Dedifferentiated amniotic fluid mesenchymal stem cell (primary cell): ENCODE results near the gene CCDC83.
"Not testable (repeated sequence)": the region's sequence is repeated elsewhere in the genome, so short reads cannot be mapped to it uniquely, and the experiment has no call there.

ENCODE experiments used
- DNase-seq: peaks from one replicate; pipeline ENCODE4 v3.0.0-alpha.2; 2016; ENCODE audit errors: extremely low spot score

CCDC83 gene

DNA sequence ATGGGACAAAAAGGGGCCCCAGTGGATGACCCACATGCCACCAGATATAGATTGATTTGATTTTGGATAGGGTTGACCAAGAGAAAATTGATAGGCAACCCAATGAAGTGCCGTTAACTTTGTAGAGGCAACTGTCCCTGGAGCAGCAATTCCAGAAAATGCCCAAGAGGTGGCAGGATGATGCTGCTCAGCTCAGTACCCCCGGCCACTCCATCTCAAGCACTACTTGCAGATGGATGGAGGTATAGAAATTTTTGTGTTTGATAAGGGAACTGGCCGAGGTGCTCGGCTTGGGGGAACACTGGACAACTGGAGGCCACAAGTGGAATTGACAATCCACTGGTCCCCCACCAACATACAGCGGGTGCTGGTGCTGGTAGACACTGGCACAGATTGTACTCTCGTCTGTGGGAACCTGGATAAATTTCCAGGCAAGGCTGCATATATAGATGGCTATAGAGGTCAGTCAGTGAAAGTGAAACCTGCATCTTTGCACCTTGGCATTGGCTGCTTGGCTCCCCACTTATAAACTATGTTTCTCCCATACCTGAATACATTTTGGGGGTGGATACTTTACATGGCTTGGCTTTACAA lies 86.3 kb downstream of the CCDC83 start:
- DNase-seq = peak; percentile 60

DNA sequence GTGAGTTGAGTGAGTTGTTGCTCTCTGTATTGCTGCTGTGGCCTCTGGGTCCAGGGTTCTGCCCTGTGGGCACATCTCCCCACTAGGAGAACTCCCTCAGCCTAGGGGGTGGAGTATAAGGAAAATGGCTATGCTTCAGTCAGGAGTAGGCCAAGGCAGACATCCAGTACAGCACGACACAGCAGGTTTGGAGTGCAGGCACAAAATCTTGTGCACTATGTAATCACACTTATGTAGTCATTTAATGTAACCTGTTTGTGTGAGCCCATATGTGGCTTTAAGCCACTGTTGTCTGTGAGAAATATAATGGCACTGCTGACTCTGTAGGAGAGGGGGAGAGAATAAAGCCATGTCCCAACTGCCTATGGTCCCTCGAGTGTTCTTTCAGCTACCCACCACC lies 90.1 kb downstream of the CCDC83 start:
- DNase-seq = no peak

DNA sequence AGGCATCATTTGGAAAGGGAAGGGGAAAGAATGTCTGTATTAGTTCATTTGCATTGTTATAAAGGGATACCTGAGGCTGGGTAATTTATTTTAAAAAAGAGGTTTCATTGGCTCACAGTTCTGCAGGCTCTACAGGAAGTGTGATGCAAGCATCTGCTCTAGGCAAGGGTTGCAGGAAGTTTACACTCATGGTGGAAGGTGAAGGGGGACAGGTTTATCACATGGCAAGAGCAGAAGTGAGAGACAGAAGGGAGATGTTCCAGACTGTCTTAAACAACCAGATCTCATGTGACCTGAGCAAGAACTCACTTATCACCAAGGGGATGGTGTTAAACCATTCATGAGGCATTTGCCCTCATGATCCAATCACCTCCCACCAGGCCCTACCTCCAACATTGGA lies 90.6 kb downstream of the CCDC83 start:
- no peak for DNase-seq

DNA sequence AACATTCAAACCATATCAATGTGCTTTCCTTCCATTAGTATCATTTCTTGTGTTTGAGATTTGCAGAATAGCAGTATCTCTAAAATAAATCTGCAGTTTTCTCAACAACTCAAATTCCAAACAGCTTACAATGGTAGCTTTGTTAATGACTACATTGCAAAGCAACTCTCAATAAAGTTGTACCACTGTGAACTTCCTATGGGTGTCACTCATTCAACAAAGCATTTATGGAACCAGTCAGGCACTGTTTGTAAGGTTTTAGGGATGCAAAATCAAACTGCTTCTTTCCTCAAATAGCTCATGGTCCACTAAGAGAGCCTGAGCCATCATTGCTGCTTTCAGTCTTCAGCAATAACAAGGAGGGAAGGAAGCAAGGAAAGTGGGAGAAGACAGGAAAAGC lies 91.0 kb downstream of the CCDC83 start:
- no peak for DNase-seq

DNA sequence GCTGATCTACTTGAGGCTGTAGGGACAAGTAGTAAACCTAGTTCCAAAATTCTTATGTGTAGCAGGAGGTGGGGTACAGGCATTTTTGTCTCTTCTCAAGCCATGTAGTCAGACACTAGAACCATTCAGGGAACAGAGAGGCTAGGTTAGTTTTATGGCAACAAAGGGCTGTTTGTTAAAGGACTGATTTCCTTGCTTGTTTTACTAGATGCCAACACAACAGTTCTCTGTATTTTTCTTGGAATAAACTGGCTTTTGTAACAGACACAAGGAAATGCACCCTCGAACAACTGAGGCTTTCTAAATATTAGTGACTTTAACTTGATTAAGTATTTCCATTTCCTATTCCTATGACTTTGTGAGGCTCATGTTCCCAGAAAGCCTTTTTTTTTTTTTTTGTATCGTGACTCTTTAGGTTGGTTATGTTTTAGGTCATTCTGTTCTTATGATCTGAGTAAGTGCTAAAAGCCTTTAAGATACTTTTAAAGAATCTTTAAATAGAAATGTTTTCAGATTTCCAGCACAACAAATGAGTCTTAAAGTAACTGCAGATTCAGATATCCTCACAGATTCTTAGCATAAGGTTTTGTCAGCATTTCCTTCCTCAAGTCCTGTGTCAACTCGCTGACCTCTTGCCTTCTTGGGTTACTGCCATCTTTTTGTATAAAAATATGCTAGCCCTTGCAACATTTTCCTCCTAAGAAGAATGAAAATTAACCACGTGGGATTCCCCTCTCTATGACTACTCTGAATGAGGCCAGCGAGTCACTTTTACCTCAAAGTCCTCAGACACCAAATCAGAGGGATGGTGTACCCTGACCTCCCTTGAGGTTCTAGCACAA lies 92.5 kb downstream of the CCDC83 start:
- peak; percentile 72 for DNase-seq

DNA sequence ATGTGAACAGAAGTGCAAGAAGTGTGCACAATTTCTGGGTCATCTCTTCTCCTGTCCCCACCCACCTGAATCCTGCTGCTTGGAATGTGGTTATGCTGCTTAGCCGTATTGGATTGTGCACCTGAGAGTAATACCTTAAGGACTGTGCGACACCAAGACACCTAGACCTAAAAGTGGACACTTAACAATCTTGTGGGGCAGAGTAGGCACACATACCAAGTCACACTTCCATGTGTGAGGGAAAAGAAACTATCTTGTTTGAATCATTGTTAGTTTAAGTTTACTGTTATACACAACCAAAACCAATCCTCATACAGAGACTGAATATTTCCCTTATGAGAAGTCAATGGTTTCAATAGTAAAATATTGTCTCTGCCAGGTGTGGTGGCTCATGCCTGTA lies 93.7 kb downstream of the CCDC83 start:
- DNase-seq = no peak

DNA sequence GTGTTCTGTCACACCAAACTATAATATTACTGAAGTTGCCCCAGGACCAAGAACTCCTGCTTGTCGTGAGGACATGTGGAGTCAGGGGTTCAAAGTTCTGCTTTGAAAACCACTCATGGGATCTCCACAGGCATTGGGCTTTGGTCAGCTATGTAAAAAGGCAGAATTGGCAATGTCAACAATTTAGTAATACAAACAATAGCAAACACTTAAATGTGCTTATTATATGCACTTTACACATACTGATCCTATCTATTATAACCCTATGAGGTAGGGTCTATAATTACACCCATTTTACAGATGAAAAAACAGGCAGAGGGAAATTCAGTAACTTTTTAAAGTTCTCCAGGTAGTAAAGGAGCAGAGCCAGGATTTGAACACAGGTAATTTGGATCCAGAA lies 94.6 kb downstream of the CCDC83 start:
- no peak for DNase-seq

DNA sequence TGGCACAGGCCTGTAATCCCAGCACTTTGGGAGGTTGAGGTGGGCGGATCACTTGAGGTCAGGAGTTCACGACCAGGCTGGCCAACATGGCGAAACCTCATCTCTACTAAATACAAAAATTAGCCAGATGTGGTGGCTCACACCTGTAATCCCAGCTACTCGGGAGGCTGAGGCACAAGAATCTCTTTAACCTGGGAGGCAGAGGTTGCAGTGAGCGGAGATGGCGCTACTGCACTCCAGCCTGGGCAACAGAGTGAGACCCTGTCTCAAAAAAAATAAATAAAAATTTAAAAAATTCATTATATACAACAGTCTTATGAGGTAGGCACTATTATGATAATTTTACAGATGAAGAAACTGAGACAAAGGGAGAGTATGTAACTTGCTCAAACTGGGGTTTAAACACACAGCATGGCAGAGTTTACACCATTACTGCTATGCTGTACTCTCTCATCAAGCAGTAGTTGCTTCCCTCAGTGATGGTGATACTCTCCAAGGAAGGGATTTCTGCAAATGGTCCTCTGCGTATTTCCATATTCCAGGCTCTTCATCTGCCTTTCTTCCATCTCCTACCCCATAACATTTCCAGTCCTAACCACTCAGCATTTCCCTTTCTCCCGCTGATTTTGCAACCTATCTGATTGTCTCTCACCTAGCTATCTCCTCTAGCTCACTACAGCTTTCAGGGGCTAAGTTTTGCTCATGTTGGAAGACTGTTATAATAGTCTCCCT lies 95.3 kb downstream of the CCDC83 start:
- no peak for DNase-seq

DNA sequence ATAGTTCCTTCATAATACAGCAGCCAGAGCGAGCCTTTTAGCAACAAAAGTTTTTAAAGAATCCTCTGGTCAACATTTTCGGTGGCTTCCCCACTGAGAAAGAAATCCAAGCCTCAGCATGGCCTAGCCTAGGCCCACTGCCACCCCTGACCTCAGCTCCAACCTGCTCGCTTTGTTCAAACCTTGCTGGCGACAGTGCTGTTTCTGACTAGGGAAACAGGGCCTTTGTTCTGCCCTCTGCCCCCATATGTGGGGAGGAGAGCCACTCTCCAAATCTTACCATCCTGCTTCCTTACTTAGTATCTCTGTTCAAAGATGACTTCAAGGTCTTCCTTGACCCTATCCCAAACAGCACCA lies 95.8 kb downstream of the CCDC83 start:
- DNase-seq = no peak

DNA sequence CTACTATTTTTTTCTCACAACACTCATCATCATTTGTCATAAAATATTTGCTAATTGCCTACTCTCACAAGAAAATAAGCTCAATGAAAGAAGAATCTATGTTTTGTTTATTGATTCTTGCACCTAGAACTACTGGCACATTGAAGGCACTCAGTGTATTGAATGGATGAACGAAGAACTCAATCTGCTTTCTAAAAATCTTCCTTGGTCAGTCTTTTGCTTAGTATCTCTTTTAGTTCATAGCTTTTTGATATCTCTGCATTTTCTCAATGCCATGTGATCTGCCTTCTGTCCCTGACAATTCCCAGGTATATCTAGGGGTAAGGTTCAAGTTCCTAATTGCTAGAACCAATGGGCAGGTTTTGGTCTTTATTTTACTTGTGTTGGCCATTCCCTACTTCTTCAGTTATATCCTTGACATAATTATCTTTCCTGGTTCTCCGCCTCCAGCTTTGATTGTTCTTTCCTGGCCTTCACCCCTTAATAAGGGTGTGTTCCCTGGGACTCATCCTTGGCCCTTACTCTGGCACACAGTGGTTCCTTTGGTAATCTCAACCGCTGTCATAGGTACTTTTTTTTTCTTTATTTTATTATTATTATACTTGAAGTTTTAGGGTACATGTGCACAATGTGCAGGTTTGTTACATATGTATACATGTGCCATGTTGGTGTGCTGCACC lies 96.4 kb downstream of the CCDC83 start:
- DNase-seq = no peak

DNA sequence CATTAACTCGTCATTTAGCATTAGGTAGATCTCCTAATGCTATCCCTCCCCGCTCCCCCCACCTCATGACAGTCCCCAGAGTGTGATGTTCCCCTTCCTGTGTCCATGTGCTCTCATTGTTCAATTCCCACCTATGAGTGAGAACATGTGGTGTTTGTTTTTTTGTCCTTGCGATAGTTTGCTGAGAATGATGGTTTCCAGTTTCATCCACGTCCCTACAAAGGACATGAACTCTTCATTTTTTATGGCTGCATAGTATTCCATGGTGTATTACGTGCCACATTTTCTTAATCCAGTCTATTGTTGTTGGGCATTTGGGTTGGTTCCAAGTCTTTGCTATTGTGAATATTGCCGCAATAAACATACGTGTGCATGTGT lies 96.9 kb downstream of the CCDC83 start:
- DNase-seq = not testable (repeated sequence)

DNA sequence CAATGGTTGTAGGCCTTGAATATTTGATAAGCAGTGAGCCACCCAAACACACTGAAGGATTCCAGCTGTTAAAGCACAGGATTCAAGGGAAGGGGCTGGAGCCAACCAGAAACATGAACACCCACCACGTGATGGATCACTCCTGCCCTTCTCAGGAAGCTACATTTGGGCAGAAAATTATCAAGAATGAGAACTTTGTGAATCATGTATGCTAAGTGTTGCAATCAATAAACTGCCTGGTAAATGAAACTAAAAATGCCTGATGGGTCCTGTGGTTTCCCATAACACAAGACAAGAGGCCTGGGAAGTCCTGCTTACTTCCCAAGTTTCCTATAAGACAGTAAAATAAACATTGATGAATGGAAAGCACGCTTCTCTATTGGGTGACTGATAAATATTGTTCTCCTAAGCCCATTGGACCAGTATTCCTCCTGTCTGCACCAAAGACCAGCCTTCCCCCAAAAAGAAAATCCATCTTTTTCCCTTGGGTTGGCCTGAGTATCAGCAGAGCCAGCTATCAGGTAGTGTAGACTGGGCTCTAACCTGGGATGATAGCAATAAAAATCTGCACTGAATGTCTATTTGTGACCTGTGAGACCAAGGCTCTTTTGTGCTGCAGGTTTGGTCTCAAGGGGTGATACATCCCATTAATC lies 98.4 kb downstream of the CCDC83 start:
- DNase-seq = no peak

DNA sequence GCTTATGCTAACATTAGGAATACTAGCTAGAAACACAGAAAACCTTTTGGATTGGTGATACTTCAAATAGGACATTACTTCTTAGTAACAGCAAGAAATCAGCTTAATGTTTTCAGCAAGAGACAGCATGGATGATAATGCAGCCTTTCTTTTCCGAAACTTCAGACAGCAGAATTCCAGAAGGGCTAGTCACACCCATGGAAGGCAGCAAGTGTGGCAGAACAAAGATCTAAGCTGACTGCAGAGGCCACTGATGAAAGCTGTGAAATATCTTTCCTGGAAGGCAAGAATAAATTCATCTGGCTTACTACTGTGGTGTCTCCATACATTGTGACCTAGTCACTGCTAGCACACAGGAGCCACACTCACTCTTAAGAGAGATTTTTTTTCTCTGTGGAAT lies 100.3 kb downstream of the CCDC83 start:
- peak; percentile 52 for DNase-seq

DNA sequence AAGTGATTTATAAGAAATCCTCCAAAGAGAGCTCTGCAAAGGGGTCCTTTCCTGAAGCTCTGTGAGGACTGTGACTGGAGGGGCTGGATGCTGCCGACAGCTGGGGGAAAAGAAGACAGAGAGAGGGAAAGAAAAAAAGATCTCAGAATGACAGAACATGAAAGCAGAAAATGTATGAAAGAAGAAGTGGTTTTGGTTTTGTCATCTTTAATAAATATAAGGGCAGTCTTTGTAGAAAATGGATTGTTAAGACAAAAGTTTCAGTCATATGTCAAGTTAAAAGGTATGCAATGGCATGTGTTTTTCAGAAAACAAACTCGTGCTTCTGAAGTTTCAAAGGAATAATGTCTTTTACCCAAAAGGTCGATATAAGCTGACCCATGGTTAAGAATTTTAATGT lies 105.5 kb downstream of the CCDC83 start:
- no peak for DNase-seq

DNA sequence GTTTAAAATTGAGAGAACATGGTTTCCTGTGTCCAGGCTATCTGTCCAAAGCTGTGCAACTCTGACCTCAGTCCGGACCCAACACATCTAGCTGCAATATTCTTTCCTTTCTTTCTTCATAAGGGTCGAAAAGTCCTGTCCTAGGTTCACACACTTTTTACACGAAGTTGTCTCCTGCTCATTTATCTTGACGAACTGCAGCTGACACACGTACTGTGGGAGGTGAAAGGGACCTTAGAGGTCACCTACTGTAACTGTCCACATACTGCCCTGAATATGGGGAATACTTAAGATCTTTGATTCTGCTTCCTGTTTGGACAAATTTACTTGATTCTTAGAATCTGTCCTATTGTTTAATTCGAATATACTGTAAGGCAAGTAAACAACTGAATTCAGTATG lies 105.9 kb downstream of the CCDC83 start:
- DNase-seq = no peak

DNA sequence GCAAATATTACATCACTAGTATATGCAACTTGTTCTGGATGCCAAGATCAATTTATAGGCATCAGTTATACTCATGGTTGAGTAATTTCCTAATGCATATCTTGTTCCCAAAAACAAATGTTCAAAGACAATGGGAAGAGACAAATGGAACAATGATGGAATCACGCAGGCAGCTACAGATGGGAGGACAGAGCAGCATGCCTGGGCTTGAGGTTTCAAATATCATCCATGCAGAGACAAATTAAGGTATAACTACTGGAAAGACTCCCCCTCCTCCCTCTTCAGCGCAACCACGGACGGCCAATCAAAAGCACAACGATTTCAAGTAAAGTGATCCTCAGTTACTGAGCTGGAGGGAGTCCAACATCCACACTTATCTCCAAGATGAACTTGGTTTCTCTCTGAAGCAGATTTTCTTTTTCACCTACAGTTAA lies 106.8 kb downstream of the CCDC83 start:
- no peak for DNase-seq

DNA sequence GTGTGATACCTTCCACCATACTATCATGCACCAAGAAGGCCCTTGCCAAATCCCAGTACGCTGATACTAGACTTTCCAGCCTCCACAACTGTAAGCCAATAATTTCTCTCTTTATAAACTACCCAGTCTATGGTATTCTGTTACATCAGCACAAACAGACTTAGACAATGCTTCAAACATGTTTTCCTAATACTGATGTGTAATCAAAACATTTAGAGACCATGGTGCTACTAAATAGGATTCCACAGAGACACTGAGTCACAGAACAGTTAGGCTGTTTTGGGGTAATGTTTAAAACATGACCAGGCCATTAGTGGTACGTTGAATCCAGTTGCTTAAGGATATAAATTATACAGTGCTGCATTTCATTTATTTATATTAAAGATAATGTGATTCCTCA lies 110.0 kb downstream of the CCDC83 start:
- DNase-seq = peak; percentile 22

DNA sequence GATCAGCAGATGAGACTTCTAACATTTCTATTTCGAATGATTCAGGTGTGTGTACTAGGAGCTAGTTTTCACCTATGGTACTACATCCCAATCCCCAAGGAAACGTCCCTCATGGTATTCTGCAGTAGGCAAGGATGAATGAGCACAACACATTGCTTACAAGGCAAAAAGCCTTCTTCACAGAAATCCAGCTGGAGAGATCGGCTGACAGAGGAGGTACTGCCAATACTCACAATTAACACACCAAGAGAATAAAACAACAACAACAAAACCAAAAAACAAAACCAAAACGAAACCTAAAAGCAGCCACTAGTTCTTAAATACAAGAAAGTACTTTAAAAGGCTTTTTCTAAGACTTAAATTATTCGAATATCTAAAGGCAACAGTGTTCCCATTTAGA lies 112.3 kb downstream of the CCDC83 start:
- no peak for DNase-seq
